Bronchial epithelial cell (primary cell): ENCODE results near the gene GRIP2. TPM values are rescaled to one million over a fixed set of nuclear protein-coding genes. Genes with fewer than 3 reads are reported as not detected.

Source experiments
- DNase-seq: peaks from one replicate; pipeline ENCODE4 v3.0.0-alpha.2; 2010; ENCODE audit warnings: low read depth
- FAIRE-seq: peaks from 2 replicates; lab custom pipeline; 2011; peaks lifted over from hg19 to GRCh38; lab: Jason Lieb, UNC
- H3K27me3 ChIP-seq: 2 replicates; pipeline ENCODE4 v1.5.1; 2011; ENCODE audit warnings: low read length; ENCODE audit not compliant: control insufficient read depth, insufficient read depth
- H3K36me3 ChIP-seq: 2 replicates; pipeline ENCODE4 v1.5.1; 2011; ENCODE audit warnings: low read length; ENCODE audit not compliant: control insufficient read depth, insufficient read depth
- H3K4me3 ChIP-seq: 2 replicates; pipeline ENCODE4 v1.5.1; 2011; ENCODE audit warnings: mild to moderate bottlenecking, low read depth, low read length, control low read depth
- total RNA-seq: library from RNA; depleted of rRNA; stranded (reverse); fragments of >200 nt; gene quantifications from 2 replicates; pipeline ENCODE4 v1.2.1, GENCODE V29; 2014
- TF ChIP-seq, protein P1 (sequence below): IDR thresholded peaks from 2 replicates; pipeline ENCODE4 v1.5.1; 2011; ENCODE audit warnings: mild to moderate bottlenecking, moderate library complexity, low read length, control low read depth, inconsistent platforms; ENCODE audit not compliant: insufficient read depth, severe bottlenecking

GRIP2 gene
- total RNA-seq, 1 donor from 2014 or later: under 0.01 TPM

GRCh38 chr3:14488286-14489041 is 51.7 kb downstream of the GRIP2 start:
- Histone ChIP-seq H3K27me3 (no peaks in the 10 kb centered on the region), H3K4me3 (no peak overlapping the region), H3K36me3 (no peaks in the 10 kb centered on the region)
- FAIRE-seq (no peak), DNase-seq (peak; percentile 82)
- TF ChIP-seq, protein P1, sequence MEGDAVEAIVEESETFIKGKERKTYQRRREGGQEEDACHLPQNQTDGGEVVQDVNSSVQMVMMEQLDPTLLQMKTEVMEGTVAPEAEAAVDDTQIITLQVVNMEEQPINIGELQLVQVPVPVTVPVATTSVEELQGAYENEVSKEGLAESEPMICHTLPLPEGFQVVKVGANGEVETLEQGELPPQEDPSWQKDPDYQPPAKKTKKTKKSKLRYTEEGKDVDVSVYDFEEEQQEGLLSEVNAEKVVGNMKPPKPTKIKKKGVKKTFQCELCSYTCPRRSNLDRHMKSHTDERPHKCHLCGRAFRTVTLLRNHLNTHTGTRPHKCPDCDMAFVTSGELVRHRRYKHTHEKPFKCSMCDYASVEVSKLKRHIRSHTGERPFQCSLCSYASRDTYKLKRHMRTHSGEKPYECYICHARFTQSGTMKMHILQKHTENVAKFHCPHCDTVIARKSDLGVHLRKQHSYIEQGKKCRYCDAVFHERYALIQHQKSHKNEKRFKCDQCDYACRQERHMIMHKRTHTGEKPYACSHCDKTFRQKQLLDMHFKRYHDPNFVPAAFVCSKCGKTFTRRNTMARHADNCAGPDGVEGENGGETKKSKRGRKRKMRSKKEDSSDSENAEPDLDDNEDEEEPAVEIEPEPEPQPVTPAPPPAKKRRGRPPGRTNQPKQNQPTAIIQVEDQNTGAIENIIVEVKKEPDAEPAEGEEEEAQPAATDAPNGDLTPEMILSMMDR: no peak

DNA sequence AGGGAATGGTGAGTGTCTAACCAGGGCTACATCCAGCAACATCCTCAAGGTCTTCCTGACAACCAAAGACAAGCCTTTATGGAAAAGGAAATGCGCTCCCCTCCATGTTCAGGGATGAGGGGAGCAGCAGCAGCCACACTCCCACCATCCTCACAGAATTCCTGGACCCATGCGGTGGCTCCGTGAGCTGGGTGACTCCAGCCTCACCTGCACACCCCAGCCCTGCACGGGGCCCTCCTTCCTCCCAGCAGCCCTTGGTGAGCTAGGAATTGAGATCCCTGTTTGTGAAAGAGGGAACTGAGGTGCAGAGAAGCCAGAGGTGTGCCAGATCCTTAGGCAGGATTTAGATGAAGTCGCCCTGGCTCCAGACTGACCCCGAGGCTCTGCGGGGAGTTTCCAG is 52.3 kb downstream of the GRIP2 start:
- Histone ChIP-seq H3K36me3 (no peaks in the 10 kb centered on the region), H3K27me3 (no peaks in the 10 kb centered on the region), H3K4me3 (no peak overlapping the region)
- TF ChIP-seq, protein P1: no peak
- FAIRE-seq: no peak
- DNase-seq: no peak

DNA sequence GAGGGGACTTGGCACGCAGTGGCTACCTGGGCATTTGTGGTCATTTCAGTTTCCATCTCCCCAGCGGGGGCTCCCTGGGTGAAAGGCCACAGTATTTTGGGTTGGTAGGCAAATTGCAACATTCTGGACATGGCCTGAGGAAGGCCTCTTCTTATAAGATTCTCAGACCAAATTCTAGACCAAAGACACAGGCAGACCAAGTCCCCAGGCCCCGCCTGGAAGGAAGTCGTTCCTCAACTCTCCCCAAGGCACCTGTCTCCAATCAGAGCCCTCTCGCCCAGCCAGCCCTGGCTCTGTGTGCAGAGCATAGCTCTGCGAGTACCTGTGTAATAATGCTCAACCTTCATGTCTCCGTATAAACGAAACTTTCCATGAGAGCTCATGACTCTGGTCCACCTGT is 53.1 kb downstream of the GRIP2 start:
- Histone ChIP-seq H3K27me3 (no peaks in the 10 kb centered on the region), H3K4me3 (no peak overlapping the region), H3K36me3 (no peaks in the 10 kb centered on the region)
- no peak for FAIRE-seq
- TF ChIP-seq, protein P1: no peak
- DNase-seq: no peak

DNA sequence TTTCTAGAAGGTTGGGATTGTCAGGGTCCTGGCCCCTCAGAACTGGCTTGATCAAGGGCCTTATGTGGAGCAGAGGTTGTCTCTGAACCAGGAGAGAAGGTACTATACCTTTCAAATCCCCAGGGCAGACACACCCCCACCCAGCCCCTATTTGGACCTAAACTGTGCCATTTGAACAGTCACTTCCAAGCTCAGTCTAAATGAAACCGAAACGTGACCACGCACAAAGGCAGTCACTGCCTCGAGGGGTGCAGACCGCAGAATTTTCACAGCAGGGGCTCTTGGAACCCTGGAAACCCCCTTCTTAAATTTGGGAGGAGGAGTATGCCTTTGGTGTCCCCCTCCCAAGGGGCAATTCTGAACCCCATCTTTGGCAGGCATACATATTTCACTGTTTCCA is 53.7 kb downstream of the GRIP2 start:
- no peaks in the 10 kb centered on the region for H3K27me3 ChIP-seq
- no peak overlapping the region for H3K4me3 ChIP-seq
- no peak for DNase-seq
- no peaks in the 10 kb centered on the region for H3K36me3 ChIP-seq
- no peak for FAIRE-seq
- TF ChIP-seq, protein P1: no peak

GRCh38 chr3:14485981-14486380 is 54.2 kb downstream of the GRIP2 start:
- no peak for FAIRE-seq

More at GRCh38 chr3:14485981-14486380, 54.2 kb downstream of the GRIP2 start:
- no peak overlapping the region for H3K4me3 ChIP-seq
- DNase-seq: no peak
- H3K27me3 ChIP-seq: no peaks in the 10 kb centered on the region
- H3K36me3 ChIP-seq: no peaks in the 10 kb centered on the region
- TF ChIP-seq, protein P1: no peak
